Ishikawa (cell line): ENCODE data around the gene A2ML1.

Experiments
- CEBPB ChIP-seq: IDR thresholded peaks from 2 replicates; pipeline ENCODE4 v1.6.1; 2012
- YY1 ChIP-seq: IDR thresholded peaks from 2 replicates; pipeline ENCODE4 v1.6.1; 2012; ENCODE audit warnings: low read depth

DNA sequence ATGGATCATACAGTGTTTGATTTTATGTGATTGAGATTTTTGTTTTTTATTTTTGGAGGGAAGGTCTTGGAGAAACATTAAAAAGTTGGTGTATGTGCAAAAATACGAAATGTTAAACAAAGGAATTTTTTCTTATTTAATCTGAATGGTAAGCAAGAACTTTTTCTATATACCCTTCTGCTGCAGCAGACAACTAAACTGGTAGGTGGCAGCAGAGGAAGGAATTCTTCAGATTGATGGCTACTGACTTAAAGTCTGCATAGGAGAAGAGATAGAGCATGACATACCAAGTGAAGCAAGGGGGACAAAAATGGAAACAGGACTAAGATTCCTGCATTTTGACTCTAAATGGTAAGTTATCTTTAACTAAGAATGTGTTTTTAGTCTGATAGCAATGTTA, 42.0 kb upstream of the A2ML1 start:
- no peak for TF ChIP-seq CEBPB
- TF ChIP-seq YY1, result no peak
